AG08396 (cell line): ENCODE results near the gene AOAH.

Experiments used
- DNase-seq: peaks from one replicate; pipeline ENCODE4 v3.0.0; 2012; ENCODE audit warnings: low spot score, mixed read lengths

AOAH gene

DNA sequence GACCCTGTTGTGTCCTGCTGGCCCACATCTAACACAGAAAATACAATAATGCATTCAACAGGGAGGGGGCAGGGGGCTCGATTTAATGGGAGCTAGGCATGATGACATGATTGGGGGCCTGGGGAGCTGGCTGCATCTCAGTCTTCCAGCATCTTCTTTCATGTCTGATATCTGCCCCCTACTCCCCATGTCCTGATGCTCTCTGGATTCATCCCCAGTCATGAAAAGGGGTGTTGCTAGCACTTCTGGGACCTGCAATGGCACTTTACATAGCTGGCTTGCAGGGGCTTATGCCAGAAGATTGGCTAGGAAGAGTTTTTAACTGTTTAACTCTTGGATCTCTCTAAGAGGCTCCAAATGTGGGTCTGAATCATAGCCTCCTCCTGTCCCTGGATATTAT is 94.9 kb downstream of the AOAH start:
- no peak for DNase-seq

- DNase-seq: no peak
Observed at GRCh38 chr7:36627836-36628235, 96.5 kb downstream of the AOAH start.

GRCh38 chr7:36626111-36626510 is 98.2 kb downstream of the AOAH start:
- no peak for DNase-seq

DNA sequence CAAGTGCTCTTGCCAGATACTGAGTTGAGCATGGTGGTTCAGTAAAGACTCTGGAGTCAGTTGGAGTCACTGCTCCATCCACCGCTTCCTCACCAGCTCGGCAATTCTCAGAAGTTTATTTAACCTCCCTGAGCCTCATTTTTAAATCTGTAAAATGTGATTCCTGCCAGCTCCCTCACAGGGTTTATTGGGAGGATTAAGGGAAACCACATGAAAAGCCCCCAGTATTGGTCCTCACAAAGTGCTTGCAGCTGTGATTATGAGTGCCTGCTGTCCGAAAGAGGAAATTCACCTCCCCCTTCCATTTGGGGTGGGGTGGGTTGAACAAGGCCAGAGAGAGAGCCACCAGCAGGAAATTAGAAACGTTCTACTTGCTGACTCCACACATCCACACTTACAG is 99.0 kb downstream of the AOAH start:
- no peak for DNase-seq

- no peak for DNase-seq
Observed at GRCh38 chr7:36623247-36623646, 101.0 kb downstream of the AOAH start.

- no peak for DNase-seq
Observed at GRCh38 chr7:36621396-36621795, 102.9 kb downstream of the AOAH start.

DNA sequence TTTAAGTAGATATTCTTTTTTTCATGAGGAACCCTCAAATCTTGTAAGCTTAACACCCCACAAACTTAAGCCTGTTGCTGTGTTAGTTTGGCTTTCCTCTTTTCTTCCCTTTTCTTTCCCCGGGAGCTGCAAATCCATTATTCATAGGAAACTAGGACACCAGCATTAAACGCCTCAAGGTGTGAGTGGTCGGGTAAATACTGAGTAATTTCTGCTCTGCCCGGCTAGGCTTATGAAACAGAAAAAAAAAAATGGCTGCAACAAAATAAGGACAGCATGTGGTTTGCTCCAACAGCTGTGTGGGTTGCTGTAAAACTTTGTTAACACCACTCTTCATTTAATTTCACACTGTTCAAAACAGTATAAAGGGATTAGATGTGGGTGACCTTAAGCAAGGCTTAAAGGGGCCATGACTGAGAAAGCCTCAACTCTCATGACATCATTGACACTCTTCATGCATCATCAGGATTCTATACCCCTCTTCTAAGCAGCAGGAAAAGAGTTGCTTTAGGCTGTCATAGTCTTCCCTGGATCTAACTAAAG is 104.1 kb downstream of the AOAH start:
- no peak for DNase-seq

- no peak for DNase-seq
Observed at GRCh38 chr7:36617408-36617807, 106.9 kb downstream of the AOAH start.

GRCh38 chr7:36615852-36616540 is 108.3 kb downstream of the AOAH start:
- no peak for DNase-seq

GRCh38 chr7:36614959-36615358 is 109.3 kb downstream of the AOAH start:
- DNase-seq: no peak

GRCh38 chr7:36613031-36613614 is 111.2 kb downstream of the AOAH start:
- DNase-seq: no peak

DNA sequence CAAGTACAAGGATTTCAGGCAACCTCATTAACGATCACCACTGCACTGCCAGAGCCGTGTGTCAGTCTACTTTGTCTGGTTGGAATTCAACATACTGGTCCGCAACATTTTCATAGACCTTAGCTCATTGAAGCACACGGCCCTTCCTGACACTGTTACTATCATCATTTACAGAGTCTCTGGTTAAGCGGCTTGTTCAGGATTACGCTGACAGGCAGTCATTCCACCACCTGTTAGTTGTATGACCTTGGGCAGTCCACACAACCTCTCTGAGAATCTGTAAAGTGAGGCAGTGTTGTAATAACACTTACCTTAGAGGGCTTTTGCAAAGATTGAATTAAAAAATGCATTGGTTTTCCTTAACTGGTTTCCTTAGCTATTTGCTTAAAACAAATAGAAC is 112.6 kb downstream of the AOAH start:
- no peak for DNase-seq

- DNase-seq: no peak
Observed at GRCh38 chr7:36607721-36608095, 116.6 kb downstream of the AOAH start.

- DNase-seq: no peak
Observed at GRCh38 chr7:36606976-36607720, 117.1 kb downstream of the AOAH start.

DNA sequence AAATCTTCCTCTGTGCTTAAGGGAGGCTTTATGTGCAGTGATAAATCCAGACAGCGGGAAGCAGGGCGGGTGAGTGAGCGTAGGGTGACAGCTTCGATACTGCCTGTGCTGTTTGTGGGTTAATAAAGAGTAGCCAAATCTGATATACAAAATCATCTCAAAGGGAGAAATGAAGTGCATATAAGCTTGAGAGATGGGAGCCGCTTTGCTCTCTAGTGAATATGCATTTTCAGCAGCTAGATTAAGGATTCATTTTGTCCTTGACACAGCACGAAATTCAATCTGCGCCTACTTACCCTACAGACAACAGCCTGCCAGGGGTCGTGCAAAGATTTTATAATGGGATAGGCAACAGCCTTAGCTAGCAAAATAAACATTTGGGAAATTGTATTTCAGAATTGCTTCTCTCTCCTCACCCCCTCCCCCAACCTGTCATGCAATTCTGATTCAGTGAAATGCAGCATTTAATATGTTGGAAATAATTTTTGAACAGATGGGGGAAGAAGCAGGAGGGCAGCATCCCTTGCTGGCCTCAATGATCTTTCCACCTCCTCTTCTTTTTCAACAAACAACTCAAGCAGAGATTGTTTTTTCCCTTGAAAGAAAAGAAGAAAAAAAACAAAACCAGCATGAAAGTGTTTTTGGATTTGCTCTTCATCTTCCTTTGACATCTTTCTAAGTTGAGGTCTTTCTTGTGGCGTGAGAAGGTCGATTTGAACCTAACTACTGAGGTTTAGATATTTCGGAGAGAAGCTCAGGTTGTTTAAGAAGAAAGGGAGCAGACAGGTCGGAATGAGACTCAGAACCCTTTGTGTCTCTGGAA is 117.9 kb downstream of the AOAH start:
- no peak for DNase-seq

DNA sequence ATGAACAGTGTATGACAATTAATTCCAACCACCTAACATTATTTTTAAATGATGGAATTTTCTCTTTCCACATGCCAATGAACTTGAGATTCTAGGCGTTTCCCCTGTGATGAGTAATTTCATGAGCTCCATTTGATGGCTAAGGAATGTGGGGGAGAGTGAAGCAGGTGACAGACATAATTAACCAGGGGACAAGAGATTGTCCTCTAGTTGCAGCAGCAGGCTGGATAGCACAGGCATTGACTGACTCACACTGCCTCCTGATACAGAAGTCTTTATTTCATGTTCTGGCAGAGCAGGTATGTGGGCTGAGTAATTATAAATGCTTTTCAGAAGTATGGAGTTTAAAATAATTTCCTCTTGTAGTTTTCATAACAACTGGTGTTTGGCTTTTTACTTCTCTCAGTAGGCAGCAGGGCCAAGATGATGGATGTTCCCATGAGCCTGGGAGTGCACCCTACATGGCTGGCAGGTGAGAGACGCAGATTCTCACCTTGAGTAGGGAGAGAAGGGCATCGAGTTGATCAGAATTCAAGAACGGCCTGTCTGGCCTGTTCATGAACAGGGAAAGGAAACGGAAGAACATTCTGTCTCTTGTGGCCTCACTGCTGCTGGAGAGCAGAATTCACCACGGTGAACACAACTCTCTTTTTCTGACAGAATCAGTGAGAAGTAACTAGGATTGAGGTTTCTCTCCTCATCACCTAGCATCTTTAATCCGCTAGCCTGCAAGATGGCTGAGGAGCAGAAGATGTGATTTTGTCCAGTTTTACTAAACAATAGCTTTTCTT is 118.8 kb downstream of the AOAH start:
- no peak for DNase-seq

DNA sequence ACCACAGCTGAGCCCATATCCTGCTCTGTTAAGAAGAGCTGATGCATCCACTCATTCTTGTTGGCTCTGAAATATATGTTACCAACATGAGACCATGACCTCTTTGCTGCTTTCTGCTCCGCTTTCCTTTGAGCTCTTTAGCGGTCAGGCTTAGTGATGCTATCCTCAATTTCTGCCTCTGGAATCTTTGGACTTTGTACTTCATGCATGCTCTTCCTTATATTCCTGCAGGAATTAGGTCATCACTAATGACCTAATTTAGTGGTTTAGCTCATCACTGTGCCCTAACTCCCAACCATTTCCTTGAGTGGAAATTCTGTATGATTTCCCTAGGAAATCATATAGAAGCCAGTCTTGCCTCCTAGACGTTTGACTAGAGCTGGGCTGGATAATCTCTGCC is 119.5 kb downstream of the AOAH start:
- no peak for DNase-seq

- DNase-seq: no peak
Observed at GRCh38 chr7:36602934-36603887, 121.1 kb downstream of the AOAH start.

DNA sequence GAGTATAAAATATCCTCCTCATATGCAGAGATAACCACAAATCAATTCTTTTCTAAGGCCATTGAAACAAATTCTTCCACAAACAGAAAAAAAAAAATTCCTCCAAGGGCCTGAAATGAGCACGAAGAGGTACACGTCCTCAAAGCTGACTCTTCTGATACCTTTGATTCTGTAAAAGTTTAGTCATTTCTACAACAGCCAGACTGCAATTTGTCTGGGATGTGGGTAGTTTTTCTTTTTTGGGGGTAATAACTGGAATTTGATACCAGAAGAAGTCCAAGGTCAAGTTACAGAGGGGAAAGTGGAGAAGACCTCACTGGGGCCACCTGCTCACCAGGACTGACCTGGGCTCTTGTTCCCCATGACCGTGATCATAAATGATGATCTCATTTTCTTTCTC is 121.8 kb downstream of the AOAH start:
- DNase-seq: no peak

- DNase-seq: no peak
Observed at GRCh38 chr7:36601601-36602000, 122.7 kb downstream of the AOAH start.
